HFFc6 (cell line): Measurements from ENCODE around the gene ARHGEF17. TPM values are rescaled to one million over a fixed set of nuclear protein-coding genes. Genes with fewer than 3 reads are reported as not detected.

Source experiments
- DNase-seq: peaks from one replicate; pipeline ENCODE4 v3.0.0-alpha.2; 2018
- H3K27ac Mint-ChIP-seq: 2 replicates; pipeline ENCODE4 v1.8.0; 2020; ENCODE audit warnings: mild to moderate bottlenecking, mixed read lengths
- H3K27me3 Mint-ChIP-seq: 2 replicates; pipeline ENCODE4 v1.8.0; 2021; ENCODE audit warnings: mild to moderate bottlenecking, moderate library complexity, mixed read lengths; ENCODE audit not compliant: insufficient read depth
- H3K36me3 Mint-ChIP-seq: 2 replicates; pipeline ENCODE4 v1.8.0; 2021; ENCODE audit warnings: low read depth, mixed read lengths
- H3K4me1 Mint-ChIP-seq: 2 replicates; pipeline ENCODE4 v1.8.0; 2020; ENCODE audit warnings: low read depth, mixed read lengths
- H3K4me3 Mint-ChIP-seq: 2 replicates; pipeline ENCODE4 v1.8.0; 2020; ENCODE audit warnings: mild to moderate bottlenecking, moderate library complexity, mixed read lengths
- H3K9me3 Mint-ChIP-seq: 2 replicates; pipeline ENCODE4 v1.8.0; 2020; ENCODE audit warnings: mild to moderate bottlenecking, mixed read lengths
- CTCF ChIP-seq: fragments of 200-600 bp; sonication (generic); IDR thresholded peaks from 2 replicates; pipeline ENCODE4 v1.5.0; 2021; ENCODE audit warnings: antibody characterized with exemption, mild to moderate bottlenecking
- total RNA-seq, 6 experiments: library from RNA; stranded (reverse); fragmentation: NEBNext Ultra II Directional; extraction: Animal tissue kit (Norgen Biotek cat#: 25700); gene quantifications; 2 replicates in 1 of 6; 3 replicates in 5 of 6; pipeline ENCODE4 v1.2.3, GENCODE V29; 2021

The ARHGEF17 gene
- total RNA-seq, 6 experiments from 2014 or later = 84.6 to 112 (median 92.1) TPM

GRCh38 chr11:73356979-73357860, 49.1 kb downstream of the ARHGEF17 start:
- DNase-seq = no peak
- Mint-ChIP-seq H3K27ac (peak overlapping the region; percentile 40; the same call in 1 of the 2 replicates), H3K4me1 (peaks cover 17% of the 10 kb centered on the region), H3K27me3 (peaks cover 8% of the 10 kb centered on the region), H3K9me3 (no peaks in the 10 kb centered on the region), H3K36me3 (peaks cover 28% of the 10 kb centered on the region), H3K4me3 (no peak overlapping the region)
- no peak for TF ChIP-seq CTCF

GRCh38 chr11:73358071-73358470, 50.0 kb downstream of the ARHGEF17 start:
- Mint-ChIP-seq H3K4me1 (peaks cover 17% of the 10 kb centered on the region), H3K27me3 (peaks cover 11% of the 10 kb centered on the region), H3K36me3 (peaks cover 32% of the 10 kb centered on the region), H3K4me3 (no peak overlapping the region), H3K9me3 (no peaks in the 10 kb centered on the region), H3K27ac (peak overlapping the region; percentile 40)
- no peak for DNase-seq
- TF ChIP-seq CTCF = no peak

- H3K36me3 Mint-ChIP-seq = peaks cover 26% of the 10 kb centered on the region
- TF ChIP-seq CTCF = no peak
- no peaks in the 10 kb centered on the region for H3K9me3 Mint-ChIP-seq
- H3K4me1 Mint-ChIP-seq = peaks cover 17% of the 10 kb centered on the region
- DNase-seq = no peak
- no peak overlapping the region for H3K4me3 Mint-ChIP-seq
- H3K27me3 Mint-ChIP-seq = peaks cover 11% of the 10 kb centered on the region
- peak overlapping the region; percentile 64 for H3K27ac Mint-ChIP-seq
These were observed 51.3 kb downstream of the ARHGEF17 start for GRCh38 chr11:73359341-73359740.

- Mint-ChIP-seq H3K9me3 (no peaks in the 10 kb centered on the region), H3K27me3 (peaks cover 11% of the 10 kb centered on the region), H3K27ac (peak overlapping the region; percentile 64), H3K4me1 (peaks cover 17% of the 10 kb centered on the region), H3K4me3 (no peak overlapping the region), H3K36me3 (peaks cover 20% of the 10 kb centered on the region)
- peak; percentile 74 for TF ChIP-seq CTCF
- DNase-seq = no peak
These were observed 52.1 kb downstream of the ARHGEF17 start for GRCh38 chr11:73359930-73360742.

GRCh38 chr11:73360743-73361369, 52.8 kb downstream of the ARHGEF17 start:
- Mint-ChIP-seq H3K27ac (peak overlapping the region; percentile 49), H3K4me3 (no peak overlapping the region), H3K9me3 (no peaks in the 10 kb centered on the region), H3K4me1 (peaks cover 17% of the 10 kb centered on the region), H3K36me3 (peaks cover 22% of the 10 kb centered on the region), H3K27me3 (peaks cover 11% of the 10 kb centered on the region)
- DNase-seq = no peak
- peak; percentile 24; the same call in 1 of the 2 replicates for TF ChIP-seq CTCF
